AG08396 (cell line): ENCODE measurements around the gene EGFL8.
"Not testable (repeated sequence)": the region's sequence is repeated elsewhere in the genome, so short reads cannot be mapped to it uniquely, and the experiment has no call there.

Experiments
- DNase-seq: peaks from one replicate; pipeline ENCODE4 v3.0.0; 2012; ENCODE audit warnings: low spot score, mixed read lengths

The EGFL8 gene

DNA sequence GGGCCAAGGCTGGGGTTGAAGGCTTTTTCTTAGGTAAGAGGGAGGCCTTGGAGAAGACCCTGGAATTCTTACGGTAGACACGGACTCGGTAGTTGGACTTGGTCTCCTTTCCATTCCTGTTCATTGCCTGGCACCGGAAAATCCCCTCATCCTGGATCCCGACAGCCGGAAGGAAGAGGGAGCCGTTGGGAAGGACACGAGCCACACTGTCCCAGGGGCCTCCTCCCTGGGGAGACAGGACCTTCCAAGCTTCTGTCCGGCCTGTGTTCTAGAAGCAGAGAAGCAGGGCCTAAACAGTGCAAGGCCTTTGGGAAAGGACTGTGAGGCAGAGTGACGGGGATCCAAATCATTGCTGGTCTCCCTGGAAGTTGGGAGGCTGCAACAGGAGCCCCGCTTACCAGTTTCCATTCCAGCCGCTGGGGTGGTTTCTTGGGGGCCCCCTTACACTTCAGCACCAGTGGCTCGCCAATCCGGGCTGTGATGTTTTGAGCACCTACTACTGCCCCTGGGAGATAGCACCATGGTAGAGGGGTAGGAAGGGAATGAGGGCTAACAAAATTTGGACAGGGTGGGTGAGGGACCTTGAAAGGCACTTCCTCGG is 19.2 kb downstream of the EGFL8 start:
- DNase-seq: no peak

DNA sequence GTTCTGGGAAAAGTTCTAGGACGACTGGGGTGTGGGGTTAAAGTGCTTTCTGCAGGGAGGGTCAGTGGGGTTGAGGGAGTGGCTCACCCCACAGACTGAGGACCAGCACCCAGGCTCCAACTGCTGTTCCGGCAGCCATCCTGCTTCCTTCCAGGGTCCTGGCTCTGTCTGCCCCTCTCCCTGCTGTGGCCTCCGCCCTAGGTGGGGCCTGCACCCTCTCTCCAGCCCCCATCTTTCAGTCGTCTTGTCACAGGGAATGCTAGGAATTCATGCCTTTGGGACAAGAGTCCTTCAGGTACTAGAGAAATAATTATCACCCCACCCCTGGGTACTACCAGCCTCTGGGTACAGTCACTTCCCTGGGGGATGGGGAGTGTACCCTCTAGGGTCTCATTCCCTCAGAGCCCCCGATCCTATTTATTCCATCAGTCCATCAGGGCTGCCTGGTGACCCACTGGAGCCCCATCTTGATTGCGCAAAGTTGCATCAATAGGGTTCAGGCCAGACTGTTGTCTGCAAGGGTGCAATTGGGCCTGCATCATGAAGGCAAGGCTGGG is 19.8 kb downstream of the EGFL8 start, which contains the start of gene AGER:
AGER (minus strand) TSS at position 170 of the 557 bp plus-strand sequence; CDS start at position 139, 31 bp downstream.
- DNase-seq: no peak

DNA sequence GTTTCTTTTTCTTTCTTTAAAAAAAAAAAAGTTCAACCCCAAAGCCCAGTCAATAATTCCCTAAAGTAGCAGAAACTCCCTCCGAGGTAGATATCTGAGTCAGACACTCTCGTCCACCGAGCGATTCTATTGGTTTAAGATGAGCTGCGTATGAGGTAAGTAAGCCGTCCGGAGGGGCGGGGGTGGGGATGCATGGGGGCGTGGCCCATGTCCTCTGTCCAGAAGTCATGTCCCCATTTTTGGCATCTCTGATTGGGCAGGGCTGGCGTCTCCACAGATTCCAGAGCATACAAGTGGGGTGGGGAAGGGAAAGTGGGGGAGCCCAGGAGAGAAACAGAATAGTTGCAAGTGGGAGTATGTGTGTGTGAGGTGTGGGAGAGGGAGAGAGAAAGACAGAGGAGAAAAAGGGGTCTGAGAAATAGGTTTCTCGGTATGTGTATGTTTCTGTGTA is 21.3 kb downstream of the EGFL8 start:
- peak; percentile 76 for DNase-seq

DNA sequence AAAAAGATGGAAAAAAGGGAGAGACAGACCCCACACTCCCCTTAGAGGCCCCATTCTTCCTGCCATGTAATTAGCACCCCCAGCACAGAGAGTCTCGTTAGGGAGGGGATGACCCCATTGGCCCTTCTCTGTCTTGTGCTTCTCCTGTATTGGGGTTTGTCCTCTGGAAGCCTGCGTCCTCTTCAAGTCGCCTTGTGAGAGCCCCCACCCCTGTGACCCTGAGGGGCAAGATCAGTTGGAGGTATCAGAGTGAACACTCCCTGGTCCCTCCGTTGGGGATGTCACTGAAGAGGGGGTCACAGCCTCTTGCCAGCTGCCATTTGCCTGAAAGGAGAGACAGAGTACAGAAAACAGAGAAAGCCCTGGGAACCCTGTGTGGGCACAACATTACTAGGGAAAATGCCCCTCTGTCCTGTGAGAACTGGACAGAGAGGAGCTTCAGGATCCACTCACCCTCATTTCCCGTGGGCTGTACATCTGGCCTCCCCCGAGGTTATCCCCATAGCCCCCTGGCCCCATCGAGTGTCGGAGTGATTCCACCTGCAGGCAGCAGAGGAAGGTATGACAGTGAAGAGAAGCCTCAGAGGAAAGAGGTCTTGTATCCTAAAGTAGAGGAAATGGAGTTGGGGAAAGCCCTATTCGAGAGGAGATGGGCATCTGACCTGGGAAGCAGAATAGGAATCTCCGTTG is 21.9 kb downstream of the EGFL8 start:
- DNase-seq: not testable (repeated sequence)

DNA sequence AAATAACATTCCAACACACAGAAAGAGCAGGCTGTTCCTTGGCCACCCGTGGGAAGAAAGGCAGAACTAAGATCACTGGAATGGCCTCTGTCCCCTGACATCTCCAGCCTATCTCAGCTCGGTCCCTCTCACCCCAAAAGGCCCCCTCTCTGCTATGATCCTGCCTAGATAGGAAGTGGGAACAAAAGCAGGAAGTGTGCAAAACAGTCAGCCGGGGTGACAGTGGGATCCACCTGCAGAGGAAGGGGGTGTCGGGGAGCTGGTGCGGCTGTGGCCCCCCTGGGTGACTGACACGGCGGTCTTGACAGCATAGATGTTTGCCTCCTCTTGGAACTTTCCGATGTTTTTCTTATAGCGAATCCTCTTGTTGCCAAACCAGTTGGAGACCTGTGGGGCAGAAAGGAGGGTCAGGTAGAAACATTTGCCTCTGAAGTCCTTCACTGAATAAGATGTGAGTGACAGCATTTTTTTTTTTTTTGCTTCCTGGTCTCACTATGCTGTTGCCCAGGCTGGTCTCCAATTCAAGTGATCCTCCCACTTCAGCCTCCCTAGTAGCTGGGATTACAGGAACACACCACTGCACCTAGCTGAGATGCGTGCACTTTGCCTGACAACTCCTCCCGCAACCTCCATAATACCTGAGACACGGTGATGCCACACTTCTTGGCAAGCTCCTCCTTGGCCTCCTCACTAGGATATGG is 22.8 kb downstream of the EGFL8 start:
- DNase-seq: no peak

DNA sequence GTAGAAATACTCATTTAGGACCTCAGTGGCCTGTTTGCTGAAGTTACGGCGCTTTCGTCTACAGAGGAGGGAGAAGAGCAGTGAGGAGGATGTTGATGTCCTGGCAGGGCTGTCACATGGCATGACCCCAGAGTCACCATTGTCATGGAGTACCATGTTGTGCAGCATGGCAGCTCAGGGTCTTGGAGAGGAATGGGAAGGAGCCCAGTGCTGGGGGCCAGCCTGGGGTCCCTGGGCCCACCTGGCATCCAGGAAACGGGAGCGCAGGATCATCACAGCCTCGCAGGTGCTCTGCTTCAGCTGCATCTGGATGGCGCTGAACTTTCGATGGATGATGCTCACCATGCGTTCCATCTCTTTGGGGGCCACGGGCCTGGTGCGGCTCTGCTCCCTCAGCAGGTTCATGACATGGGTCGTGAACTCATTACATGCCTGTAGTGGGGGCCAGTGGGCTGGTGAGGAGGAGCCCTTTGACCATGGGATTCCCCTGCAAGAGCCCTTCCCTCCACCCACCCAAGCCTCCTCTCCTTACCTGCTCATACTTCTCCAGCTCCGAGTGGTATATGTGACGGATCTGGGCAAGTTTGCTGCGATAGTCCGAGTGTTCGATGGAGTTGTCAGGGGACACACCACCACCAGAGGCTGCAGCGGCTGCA is 23.5 kb downstream of the EGFL8 start:
- DNase-seq: not testable (repeated sequence)

DNA sequence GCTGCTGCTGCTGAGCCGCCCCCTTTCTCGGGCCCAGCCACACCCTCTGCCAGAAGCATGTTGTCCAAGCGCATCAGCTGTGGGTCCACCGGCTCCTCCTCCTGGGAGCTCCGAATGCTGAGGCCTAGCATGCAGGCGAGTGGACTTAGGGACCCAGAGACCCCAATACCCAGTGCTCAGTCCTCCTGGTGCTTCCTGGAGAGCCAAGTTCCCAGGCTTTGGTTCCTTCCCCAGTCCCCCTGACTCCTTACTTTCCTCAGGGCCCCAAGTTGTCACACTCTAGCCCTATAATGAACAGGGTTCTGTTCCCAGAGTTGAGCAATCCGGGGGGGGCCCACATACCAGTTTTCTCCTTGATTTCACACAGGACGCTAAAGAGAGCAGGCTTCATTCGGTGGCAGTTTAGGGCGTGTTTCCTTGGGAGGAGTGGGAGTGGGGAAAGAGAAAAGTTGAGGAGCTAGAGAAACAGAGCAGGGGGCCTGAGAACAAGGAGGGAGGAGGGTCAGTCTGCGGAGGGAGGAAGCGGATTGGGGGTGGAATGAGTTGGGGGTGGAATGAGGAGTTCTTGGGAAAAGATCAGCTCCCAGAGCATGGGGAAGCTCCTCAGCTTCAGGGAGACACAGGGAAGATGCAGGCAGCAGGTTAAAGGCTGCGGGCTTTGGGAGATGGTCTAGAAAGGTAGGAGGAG is 24.1 kb downstream of the EGFL8 start:
- no peak for DNase-seq

DNA sequence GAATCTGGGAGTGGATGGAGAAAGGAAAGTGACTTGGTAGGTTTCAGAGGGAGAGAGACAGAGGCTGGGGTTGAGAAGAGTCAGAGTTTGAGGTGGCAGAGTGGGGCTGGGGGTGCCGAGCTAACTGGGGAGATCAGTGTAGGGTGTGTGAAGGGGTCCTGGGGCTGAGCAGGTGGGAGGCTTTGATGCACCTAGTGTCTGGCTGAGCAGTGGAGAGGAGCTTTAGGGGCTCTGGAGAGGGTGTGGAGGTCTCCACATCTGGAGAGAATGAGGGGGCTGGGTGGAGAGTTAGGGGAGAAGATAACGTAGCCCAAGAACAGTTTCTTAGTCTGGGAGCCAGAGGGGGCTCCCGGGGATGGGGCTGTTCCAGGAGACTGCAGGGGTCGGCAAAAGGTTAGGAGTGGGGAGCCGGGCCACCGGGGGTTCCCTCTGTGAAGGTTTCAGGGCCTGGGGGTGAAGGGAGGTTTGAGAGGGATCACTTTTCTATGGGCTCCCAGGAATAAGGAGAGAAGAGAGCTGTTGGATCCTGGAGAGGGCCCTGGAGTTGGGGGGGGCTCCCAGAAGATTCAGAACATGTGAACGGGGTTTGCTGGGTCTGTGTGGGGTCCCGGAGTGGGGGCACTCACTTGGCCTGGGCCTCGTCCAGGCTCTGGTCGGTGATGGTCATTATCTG is 24.8 kb downstream of the EGFL8 start:
- DNase-seq: no peak

DNA sequence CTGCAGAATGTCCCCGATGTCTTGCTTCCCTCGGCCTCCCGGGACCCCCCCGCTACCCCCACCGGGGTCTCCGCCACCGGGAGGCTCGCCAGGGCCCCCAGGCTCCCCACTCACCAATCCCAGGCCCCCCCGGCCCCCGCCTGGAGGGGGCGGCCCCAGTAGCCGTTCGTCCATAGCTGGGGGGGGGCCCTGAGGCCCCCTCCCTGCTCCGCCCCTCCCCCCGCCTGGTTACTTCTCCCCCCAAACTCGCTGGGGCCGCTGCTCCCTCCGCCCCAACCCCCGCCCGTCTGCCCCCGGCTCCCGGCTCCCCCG is 25.3 kb downstream of the EGFL8 start:
- no peak for DNase-seq

DNA sequence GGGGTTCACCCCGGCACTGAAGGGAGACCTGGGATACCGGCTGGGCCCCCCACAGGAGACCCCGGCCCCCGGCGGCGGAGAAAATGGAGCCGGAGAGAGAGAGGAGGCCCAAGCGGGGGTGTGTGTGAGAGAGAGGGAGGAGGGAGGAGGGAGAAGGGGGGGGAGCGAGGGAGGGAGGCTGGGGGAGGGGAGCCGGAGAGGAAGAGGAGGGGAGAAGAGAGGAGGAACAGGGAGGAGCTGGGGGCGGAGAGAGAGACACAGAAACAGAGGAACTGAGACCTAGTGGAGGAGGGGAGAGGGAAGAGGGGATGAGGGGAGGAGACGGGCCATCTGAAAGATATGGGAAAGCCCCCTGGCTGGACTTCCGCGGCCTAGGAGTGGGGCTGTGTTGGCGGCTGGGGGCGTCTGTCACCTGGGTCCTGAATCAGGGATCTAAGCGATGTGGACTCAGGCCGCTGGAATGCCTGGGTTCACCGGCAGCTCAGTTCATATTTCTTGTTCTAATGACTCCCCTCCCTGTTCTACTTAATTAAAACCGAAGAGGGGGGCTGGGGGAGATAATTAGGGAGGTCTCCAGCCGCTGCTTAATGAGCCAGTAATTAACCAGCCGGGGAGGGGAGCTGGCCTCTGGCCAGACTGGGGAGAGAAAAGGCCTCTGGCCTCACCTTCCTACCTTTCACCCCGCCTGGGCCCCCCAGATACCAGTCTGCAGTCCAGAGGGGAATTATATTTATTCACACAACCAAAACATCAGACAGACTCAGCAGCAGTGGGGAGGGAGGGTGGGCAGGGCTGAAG is 25.9 kb downstream of the EGFL8 start, which contains the start of gene PBX2:
PBX2 (minus strand) TSS at position 149 of the 798 bp plus-strand sequence. CDS start 287 bp downstream, outside the sequence.
- DNase-seq: peak; percentile 74

DNA sequence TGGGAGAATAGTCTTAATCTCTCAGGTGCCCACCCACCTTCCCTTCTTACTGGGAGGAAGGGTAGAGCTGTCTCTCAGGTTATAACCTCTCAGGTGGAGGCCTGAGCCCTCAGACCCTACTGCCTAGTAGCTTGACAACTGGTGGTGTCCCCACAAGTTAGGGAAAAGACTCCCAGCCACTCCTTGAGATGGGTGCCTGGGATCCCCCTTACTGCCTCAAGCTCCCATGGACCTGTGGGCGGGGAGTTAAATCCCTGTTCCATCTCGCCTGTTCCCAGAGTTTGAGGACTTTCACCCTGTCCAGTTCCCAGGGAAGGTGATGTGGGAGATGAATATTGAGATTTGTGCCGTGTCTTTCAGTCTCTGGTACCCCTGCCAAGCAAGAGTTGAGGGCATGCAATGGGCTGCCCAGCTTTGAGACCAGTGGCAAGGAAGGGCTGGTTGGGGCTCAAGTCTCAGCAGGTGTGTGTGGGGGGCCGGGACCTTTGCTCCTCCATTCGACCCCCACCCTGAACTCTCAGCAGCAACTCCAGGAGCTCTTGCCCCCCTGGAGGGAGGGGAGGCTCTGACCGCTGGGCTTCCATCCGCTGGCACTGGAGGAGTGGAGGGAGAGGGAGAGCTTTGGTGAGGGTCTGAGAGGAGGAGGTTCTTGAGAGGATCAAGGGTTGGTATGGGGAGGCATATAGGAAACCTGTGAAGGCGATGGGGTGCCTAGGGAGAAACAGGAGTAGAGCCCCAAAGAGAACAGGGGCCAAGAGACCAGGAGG is 26.7 kb downstream of the EGFL8 start:
- DNase-seq: no peak

DNA sequence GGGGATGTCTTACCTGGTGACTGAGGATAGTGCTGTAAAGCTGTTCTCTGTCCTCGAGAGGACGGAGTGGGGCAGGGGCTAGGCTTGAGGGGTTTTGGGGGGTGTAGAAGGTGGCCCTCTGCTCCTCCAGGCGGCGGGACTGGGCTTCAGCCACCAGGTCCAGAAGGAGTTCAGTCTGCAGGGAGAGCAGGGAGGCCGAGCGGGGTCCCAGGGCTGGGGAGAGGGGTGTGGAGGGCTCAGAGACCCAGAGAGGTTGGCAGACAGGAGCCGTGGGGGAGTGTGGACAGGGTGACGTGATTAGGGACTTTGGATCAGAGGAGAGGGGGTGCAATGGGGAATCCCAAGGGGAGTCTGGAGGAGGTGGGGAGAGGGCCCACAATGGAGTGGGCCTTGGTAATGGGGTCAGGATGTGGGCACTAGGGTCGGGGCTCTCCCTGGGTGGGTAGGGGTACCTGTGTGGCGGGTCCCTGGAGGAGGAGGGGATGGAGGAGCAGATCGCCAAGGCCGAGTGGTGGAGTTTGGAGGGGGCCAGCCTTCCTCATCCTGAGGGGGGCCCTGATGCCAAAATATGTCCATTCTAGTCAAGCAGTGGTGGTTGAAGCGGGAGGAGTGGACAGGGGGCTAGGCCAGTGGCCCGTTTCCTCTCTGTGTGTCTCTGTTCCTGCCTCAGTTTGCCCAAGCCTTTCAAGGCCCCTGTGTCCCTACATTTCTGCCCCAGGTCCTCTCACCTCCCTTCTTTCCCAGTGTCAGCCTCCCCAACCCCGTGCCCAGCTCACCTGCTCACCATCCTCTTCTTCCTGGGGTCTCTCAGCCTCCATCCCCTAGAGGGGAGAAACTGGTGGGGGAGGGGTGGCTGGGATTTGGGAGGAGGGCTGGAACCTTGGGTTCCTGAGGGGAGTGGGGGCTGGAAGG is 27.6 kb downstream of the EGFL8 start:
- no peak for DNase-seq

DNA sequence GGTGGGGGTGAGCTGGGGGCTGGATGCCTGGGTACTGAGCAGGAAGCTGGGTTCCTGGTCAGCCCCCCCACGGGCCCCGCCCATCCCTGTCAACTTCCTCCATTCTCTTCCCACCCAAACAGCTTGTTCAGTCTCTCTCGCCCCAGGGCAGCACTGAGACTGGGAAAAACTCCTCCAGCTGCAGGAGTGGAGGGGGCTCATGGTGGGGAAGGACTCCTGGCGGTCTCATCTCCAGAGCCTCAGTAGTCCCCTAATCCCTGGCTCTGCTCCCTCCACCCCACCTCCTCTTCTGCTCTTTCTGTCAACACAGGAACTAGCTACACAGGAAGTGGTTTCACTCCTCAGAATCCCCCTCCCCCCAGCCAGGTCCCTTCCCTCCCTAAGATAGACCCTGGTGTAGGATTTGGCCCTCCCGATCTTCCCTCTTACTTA is 28.2 kb downstream of the EGFL8 start, which contains the start of gene GPSM3:
GPSM3 (minus strand) TSS at position 36 of the 432 bp plus-strand sequence. CDS start 130 bp downstream, outside the sequence.
- no peak for DNase-seq

DNA sequence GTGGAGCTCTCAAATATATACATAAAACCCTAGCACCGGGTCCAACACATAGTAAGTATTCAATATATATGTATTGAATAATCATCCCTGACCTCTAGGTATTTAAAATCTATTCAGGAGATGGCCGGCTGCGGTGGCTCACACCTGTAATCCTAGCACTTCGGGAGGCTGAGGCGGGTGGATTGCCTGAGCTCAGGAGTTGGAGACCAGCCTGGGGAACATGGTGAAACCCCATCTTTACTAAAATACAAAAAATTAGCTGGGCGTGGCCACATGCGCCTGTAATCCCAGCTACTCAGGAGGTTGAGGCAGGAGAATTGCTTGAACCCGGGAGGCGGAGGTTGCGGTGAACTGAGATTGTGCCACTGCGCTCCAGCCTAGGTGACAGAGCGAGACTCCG is 28.7 kb downstream of the EGFL8 start:
- not testable (repeated sequence) for DNase-seq

DNA sequence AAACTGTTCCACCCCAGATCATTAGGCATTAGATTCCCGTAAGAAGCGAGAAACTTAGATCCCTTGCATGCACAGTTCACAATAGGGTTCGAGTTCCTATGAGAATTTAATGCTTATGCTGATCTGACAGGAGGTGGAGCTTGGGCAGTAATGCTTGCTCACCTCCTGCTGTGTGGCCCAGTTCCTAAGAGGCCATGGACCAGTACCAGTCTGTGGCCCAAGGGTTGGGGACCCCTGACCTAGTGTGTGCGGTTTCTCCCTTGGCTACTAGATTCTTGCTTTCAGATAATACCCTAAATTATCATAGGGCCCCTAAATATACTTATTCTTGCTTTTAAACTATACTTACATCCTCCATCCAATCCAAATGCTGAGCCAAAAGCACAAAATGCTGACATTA is 30.0 kb downstream of the EGFL8 start:
- no peak for DNase-seq

DNA sequence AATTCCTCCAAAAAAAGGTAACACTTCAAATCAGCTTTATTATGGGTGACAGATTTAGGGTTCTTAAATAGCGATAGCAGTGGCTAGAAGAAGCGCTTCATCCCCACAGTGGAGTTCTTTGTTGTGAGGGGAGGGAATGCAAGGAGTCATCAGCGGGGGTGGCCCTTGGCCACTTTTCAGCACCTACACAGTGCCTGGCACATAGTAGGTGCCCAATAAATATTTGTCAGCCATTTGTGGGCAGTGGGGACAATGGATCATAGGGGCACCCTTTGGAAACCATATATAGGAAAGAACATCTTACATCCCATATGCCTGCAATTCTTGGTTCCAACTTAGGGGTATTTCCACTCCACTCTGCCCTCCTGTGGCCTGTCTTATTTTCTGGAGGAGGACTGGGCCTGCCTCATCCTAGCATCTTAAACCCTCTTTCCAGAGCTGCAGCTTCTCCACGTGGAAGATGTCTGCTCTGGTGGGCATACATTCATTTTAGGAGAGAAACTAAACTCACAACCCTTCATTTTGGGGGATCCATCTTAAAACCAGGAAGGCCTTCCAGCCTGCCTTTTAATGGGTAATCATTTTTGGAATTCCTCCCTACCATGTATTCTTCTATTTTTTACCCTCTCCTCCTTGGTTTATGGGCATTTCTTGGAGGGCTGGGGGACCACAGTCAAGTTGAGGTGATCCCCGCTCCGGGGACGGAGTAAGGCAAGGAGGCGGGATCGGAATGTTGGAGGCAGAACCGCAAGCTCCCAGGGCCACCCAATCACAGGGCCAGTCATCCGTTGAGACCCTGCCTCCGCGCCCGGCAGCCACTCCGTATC is 30.6 kb downstream of the EGFL8 start:
- peak; percentile 47 for DNase-seq

DNA sequence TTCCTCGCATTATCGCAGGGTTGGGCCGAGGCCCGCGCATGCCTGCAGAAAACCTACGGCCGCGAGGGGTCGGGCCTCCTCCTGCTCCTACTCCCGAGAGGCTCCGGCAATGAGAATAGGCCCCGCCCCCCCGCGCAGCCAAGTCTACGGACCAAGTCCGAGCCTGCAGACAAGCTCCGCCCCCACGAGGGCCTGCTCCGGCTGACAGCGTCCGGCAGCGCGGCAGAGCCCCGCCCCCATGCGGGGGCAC is 31.2 kb downstream of the EGFL8 start:
- peak; percentile 98 for DNase-seq
